Fibroblast of pulmonary artery (primary cell): ENCODE measurements around the gene TGFBR3.

Experiments
- DNase-seq: peaks from one replicate; pipeline ENCODE4 v3.0.0-alpha.2; 2010; ENCODE audit warnings: low read depth
- H3K4me3 ChIP-seq: replicated peaks from 2 replicates; pipeline ENCODE4 v1.5.1; 2011; ENCODE audit warnings: low read depth, mild to moderate bottlenecking, control low read depth, low read length, moderate library complexity
- TF ChIP-seq, protein P1 (sequence below): IDR thresholded peaks from 2 replicates; pipeline ENCODE4 v1.5.1; 2011; ENCODE audit warnings: mild to moderate bottlenecking, control low read depth, low read length, inconsistent platforms; ENCODE audit errors: missing control alignments

Gene TGFBR3

DNA sequence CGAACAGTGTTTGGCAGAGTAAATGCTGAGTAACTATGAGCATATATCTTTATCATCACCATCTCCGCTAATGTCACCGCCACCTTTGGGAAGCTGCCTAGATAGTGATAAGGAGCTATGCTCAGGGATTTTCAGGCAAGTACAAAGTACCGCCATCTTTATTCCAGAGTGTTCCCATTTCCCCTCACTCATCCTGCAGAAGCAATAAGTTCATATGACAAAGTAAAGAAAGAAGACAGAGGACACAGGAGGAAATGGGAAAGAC lies 89.6 kb downstream of the TGFBR3 start:
- TF ChIP-seq, protein P1, sequence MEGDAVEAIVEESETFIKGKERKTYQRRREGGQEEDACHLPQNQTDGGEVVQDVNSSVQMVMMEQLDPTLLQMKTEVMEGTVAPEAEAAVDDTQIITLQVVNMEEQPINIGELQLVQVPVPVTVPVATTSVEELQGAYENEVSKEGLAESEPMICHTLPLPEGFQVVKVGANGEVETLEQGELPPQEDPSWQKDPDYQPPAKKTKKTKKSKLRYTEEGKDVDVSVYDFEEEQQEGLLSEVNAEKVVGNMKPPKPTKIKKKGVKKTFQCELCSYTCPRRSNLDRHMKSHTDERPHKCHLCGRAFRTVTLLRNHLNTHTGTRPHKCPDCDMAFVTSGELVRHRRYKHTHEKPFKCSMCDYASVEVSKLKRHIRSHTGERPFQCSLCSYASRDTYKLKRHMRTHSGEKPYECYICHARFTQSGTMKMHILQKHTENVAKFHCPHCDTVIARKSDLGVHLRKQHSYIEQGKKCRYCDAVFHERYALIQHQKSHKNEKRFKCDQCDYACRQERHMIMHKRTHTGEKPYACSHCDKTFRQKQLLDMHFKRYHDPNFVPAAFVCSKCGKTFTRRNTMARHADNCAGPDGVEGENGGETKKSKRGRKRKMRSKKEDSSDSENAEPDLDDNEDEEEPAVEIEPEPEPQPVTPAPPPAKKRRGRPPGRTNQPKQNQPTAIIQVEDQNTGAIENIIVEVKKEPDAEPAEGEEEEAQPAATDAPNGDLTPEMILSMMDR, result no peak
- no peak for DNase-seq
- H3K4me3 ChIP-seq, result no peak overlapping the region

DNA sequence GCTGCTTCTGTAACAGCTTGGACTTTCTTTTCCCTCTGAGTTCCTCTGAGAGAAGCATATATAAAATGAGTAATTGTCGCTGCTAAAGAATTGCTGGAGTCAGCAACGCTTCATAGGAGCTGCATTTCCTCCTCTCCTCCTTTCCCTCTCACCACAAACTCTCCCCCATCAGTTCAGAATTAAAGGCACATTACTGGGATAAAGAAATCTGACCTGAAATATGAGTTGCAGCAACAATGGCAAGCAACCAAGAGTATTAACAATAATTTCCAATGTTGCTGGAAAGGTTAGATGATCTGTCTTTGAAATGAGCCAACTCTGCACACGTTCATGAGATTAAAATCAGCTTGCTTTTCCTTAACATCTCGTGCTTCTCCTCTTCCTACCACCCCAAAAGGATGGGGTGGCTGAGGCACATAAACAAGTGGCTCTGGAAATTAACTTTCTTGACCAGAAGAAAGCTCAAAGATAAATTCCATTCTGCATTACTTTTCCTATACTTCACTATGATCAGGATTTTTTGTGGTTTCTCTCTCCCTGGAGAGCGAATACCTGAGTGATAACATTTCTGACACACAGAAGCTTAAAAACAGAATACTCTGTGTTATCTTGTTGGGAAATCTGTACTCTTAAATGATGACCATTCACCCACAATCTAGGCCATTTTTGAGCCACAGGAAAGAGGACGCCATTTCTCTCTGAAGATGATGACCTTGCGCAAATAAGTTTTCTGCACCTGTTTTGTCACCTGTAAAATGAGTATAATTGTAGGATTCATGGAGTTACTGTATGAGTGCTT lies 90.2 kb downstream of the TGFBR3 start:
- TF ChIP-seq, protein P1, result no peak
- peak; percentile 68 for DNase-seq
- no peak overlapping the region for H3K4me3 ChIP-seq

DNA sequence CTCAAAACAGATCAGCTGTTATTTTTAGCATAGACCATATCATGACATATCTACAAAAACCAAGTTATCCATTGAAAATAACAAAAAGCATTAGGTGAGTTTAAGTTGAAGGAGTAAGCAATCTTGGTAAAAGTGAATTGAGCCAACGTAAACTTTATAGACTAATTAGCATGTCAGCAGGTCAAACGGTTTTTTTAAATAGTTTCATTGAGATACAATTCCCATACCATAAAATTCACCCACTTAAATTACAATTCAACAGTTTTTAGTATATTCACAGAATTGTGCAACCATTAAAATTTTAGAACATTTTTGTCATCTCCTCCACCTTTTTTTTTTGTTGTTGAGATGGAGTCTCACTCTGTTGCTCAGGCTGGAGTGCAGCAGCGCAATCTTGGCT lies 92.1 kb downstream of the TGFBR3 start:
- TF ChIP-seq, protein P1, result no peak
- H3K4me3 ChIP-seq, result no peak overlapping the region
- no peak for DNase-seq

DNA sequence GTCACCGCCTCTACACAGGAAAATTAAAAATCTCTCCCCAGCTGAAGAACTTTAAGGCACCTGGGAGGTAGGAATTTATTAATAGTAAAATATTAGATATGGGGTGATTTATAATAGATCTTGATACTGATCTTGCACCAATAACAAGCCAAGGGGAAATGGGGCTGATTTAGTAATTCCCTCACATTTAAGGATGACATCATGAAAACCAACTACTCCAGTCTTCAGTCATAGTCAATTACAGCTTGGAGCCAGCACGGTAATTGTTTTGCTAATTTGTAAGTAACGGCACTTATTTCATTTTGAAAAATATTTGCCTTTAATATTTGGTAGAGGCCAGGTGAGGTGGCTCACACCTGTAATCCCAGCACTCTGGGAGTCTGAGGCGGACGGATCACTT lies 92.8 kb downstream of the TGFBR3 start:
- TF ChIP-seq, protein P1, result no peak
- H3K4me3 ChIP-seq, result no peak overlapping the region
- DNase-seq, result no peak

DNA sequence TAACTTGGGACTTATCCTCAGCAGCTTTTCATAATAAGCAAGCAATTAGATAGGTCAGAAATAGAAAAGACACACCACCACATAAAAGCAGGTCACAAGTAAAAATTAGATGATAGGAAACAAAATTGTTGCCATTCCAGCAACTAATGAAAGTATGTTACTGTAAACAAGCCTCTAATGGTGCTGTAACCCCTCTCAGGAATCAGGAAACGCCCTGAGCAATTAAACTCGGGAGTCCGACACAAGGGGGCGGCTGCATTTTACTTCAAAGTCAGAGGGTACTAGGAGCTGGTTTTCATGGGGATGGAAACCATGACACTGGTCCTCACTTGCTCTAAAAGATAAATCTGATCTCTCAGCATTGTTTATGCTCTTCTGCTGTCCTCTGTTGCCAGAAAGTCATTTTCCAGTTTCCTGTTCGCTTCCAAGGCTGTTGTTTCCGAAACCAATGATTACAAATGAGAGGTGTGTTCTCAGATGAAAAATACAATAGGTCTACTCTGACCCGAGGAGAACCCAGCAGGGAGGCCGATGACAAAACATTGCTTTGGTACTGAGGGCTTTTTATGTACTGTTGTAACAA lies 93.4 kb downstream of the TGFBR3 start:
- DNase-seq, result no peak
- TF ChIP-seq, protein P1, result no peak
- no peak overlapping the region for H3K4me3 ChIP-seq

DNA sequence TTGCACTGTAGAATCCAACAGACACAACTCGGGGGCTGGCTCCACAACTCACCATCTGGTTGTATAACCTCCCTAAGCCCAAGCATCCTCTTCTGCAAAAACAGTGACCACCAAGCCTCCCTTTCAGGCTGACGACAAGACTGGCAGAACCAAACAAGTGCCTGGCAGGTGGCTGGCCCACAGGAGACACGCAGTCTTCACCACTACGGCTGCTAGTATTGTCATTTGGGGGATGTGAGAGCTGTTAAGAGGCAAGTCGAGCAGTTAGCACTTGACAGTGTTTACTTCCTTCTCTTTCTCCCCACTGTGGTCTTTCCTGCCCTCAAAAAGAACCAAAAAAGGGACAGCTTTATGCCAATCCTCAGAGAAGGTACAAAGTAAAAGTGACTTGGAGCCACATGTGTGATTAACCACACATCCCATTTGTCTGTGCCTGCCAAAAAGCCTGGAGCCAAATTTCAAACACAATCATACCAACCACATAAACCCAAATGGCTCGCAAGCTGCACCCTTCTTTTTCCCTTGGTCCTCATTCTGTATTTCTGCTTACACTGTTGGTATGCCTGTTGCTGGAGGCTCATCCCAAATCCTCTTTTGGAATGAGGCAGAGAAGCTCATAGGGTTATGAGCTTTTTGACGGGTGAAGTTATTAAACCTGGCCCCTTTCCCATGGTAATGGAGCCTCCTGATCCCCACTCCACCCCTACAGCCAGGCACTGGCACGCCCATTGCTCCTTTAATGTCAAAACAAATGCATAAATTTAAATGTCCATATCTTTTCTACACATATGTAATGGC lies 94.1 kb downstream of the TGFBR3 start:
- DNase-seq, result no peak
- H3K4me3 ChIP-seq, result no peak overlapping the region
- TF ChIP-seq, protein P1, result no peak
